Activated T-helper 1 cell treated with anti-CD3 and anti-CD28 coated beads, Interleukin-12 subunit alpha, Interleukin-12 subunit beta, Interleukin-2, Interleukin-4 antibody, amounts not matched to agents 30 ng/mL and 10 ng/mL and 1 ng/mL, durations not matched to agents 14 hours and 24 hours and 36 hours (primary cell): ENCODE data around the gene ASIC3. TPM values are rescaled to one million over a fixed set of nuclear protein-coding genes. Genes with fewer than 3 reads are reported as not detected.

Experiments used
- DNase-seq: peaks from one replicate; pipeline ENCODE4 v3.0.0; 2021; ENCODE audit warnings: low spot score
- H3K27ac Mint-ChIP-seq: one replicate; pipeline ENCODE4 v1.8.0; 2021; ENCODE audit warnings: mild to moderate bottlenecking, mixed read lengths
- H3K27me3 Mint-ChIP-seq: one replicate; pipeline ENCODE4 v1.8.0; 2022; ENCODE audit warnings: mild to moderate bottlenecking, moderate library complexity, mixed read lengths; ENCODE audit not compliant: insufficient read depth
- H3K36me3 Mint-ChIP-seq: one replicate; pipeline ENCODE4 v1.8.0; 2021; ENCODE audit warnings: low read depth, mixed read lengths
- H3K4me1 Mint-ChIP-seq: one replicate; pipeline ENCODE4 v1.8.0; 2021; ENCODE audit warnings: low read depth, mixed read lengths
- H3K4me3 Mint-ChIP-seq: one replicate; pipeline ENCODE4 v1.8.0; 2021; ENCODE audit warnings: mild to moderate bottlenecking, moderate library complexity, mixed read lengths
- H3K9me3 Mint-ChIP-seq: one replicate; pipeline ENCODE4 v1.8.0; 2021; ENCODE audit warnings: mixed read lengths
- intact Hi-C: fragments of 100-400 bp; cut with micrococcal nuclease; formaldehyde crosslinking; loops from one replicate; pipeline ENCODE4 v1.15.1; 2024
- total RNA-seq: library from RNA; stranded (reverse); gene quantifications from 2 replicates; pipeline ENCODE4 v1.2.3, GENCODE V29; 2022

Gene ASIC3
- total RNA-seq, 1 donor from 2014 or later = 1.9 TPM

DNA sequence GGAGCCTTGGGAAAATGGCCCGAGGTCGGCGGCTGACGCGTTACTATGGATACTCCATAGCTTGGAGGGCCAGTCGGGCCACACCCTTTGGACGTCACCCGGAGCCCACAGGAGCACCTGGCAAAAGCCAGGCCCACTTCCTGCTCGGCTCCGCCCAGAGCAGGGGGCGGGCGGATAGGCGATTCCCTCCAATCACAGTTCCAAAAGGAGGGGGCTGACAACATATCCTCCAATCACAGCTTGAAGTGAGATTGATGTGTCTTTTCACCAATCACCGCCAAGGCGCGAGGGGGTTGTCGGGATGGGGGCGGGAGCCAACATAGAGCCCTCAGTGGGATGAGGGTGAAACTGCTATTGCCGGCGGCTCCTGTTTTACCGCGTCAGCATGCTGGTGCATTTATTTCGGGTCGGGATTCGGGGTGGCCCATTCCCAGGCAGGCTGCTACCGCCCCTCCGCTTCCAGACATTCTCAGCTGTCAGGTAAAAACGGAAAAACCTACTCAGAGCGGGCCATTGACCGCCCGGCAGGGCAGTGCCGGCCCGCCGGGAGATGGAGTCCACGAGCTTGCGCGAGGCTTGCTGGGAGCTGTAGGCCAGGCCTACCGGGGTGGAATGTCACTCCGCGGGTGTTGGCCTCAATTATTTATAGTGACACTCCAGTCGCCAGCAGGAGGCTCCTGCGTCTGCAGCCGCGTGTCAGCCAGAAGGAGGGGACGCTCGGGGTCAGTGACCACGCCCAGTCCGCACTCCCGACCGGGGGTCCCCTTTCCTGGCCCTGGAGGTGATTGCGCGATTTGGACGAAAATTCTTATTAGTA lies 20.0 kb upstream of the ASIC3 start, which contains the start of gene ABCB8:
ABCB8 (plus strand) TSS at position 320 of the 817 bp plus-strand sequence; CDS start at position 386, 66 bp downstream.
- Mint-ChIP-seq H3K27me3 (peaks cover 2% of the 10 kb centered on the region), H3K4me3 (peak within 1 kb of the TSS; percentile 94), H3K27ac (peak within 1 kb of the TSS; percentile 95), H3K9me3 (no peaks in the 10 kb centered on the region), H3K4me1 (peaks cover 21% of the 10 kb centered on the region), H3K36me3 (peaks cover 4% of the 10 kb centered on the region)
- intact Hi-C loops = loop anchor here (1.0 to 5.0 kb wide), 11 partner anchors 10 to 361 kb away; partner anchors contain the start of genes ABCF2, CHPF2 and FASTK
- peak; percentile 98 for DNase-seq

DNA sequence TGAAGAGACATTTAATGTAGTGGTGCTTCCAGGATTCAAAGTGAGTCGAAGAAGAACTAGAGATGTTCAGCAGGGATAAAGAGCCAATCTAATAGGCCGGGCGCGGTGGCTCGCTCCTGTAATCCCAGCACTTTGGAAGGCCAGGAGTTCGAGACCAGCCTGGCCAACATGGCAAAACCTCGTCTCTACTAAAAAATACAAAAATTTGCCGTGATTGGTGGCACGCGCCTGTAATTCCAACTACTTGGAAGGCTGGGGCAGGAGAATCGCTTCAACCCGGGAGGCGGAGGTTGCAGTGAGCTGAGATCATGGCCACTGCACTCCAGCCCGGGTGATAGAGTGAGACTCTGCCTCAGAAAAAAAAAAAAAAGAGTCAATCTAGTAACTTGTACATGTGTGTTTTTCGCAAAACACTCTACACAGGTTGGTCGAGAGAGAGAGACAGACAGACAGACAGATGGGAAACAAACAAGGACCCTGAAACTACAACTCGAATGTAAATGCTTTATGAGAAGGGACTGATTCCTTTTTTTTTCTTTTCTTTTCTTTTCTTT lies 19.3 kb upstream of the ASIC3 start:
- intact Hi-C loops = loop anchor here (1.0 to 5.0 kb wide), 11 partner anchors 10 to 362 kb away; partner anchors contain the start of genes ABCF2, CHPF2 and FASTK
- Mint-ChIP-seq H3K27me3 (peaks cover 2% of the 10 kb centered on the region), H3K36me3 (peaks cover 4% of the 10 kb centered on the region), H3K9me3 (no peaks in the 10 kb centered on the region), H3K27ac (peak overlapping the region; percentile 95), H3K4me3 (peak overlapping the region; percentile 94), H3K4me1 (peaks cover 21% of the 10 kb centered on the region)
- no peak for DNase-seq

DNA sequence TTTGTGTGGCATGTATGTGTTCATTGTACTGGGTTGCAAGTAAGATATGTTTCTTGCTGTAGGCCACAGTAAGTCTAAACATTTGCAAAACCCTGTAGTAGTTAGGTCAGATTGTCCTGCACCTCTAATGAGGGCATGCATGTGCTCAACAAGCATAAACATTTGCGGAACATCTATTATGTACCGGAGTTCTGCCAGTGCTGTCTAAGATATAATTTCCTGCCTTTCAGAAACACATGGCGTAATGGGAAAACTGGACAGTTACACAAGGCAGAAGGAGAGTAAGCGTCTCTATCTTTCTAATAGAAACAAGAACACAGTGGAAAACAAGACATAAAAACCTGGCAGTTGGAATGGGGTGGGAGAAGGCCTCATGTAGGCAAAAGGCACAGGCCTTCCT lies 17.3 kb upstream of the ASIC3 start:
- peaks cover 21% of the 10 kb centered on the region for H3K4me1 Mint-ChIP-seq
- H3K36me3 Mint-ChIP-seq = peaks cover 4% of the 10 kb centered on the region
- H3K4me3 Mint-ChIP-seq = no peak overlapping the region
- H3K27ac Mint-ChIP-seq = no peak overlapping the region
- intact Hi-C loops = no loop called here
- no peaks in the 10 kb centered on the region for H3K27me3 Mint-ChIP-seq
- no peak for DNase-seq
- H3K9me3 Mint-ChIP-seq = no peaks in the 10 kb centered on the region

DNA sequence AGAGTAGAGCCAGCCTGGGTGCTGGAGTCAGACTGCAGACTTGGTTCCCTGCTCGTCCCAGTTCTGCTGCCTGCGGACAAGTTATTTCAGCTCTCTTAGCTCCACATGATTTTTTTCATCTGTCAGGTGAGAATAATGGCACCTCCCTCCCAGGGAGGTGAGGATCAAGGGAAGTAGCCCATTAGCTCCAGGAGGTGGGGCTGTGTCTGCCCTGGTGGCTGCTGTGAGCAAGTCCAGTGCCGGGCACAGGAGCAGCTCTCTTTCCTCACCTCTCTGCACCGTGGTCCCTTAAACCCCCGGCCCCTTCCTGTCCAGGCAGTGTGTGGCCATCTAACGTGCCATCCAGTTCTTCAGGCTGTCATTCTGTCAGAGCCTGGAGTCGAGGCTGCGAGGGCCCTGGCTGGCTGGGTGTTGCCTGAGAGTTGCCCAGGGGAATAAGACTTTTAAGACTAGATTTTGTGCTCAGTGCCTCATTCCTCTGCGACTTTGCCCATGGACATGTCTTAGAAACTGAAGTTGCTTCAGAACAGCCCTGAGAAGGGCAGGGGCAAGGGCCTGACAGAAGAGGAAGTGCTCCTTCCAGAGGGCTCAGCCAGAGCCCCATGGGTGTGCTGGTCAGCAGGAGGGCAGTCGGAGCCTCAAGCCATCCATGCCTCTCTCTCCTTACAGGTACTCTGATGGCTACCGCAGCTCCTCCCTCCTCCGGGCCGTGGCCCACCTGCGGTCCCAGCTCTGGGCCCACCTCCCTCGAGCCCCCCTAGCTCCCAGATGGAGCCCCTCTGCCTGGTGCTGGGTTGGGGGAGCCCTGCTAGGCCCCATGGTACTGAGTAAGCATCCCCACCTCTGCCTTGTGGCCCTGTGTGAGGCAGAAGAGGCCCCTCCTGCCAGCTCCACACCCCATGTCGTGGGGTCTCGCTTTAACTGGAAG lies 15.1 kb upstream of the ASIC3 start:
- Mint-ChIP-seq H3K27me3 (no peaks in the 10 kb centered on the region), H3K9me3 (no peaks in the 10 kb centered on the region), H3K36me3 (peaks cover 4% of the 10 kb centered on the region), H3K27ac (no peak overlapping the region), H3K4me1 (peaks cover 11% of the 10 kb centered on the region), H3K4me3 (no peak overlapping the region)
- DNase-seq = no peak
- intact Hi-C loops = no loop called here

DNA sequence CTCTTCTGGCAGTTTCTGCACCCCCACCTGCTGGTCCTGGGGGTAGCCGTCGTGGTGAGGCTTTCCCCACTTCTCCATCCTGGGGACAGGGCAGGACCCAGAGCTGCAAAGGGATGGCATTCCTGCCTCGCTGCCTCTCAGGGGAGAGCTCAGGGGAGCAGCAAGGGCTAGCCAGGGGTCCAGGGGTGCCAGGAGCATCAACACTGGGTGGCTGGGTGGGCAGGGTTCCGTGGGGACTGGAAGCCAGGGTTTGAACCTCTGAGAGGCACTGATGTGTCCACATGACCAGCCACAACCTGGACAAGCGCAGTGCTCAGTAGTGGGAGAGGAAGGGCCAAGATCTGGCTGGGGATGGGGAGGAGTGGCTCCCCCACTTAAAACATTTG lies 14.5 kb upstream of the ASIC3 start:
- intact Hi-C loops = no loop called here
- DNase-seq = no peak
- H3K4me3 Mint-ChIP-seq = no peak overlapping the region
- no peaks in the 10 kb centered on the region for H3K9me3 Mint-ChIP-seq
- H3K36me3 Mint-ChIP-seq = peaks cover 2% of the 10 kb centered on the region
- H3K27ac Mint-ChIP-seq = no peak overlapping the region
- peaks cover 12% of the 10 kb centered on the region for H3K4me1 Mint-ChIP-seq
- no peaks in the 10 kb centered on the region for H3K27me3 Mint-ChIP-seq

DNA sequence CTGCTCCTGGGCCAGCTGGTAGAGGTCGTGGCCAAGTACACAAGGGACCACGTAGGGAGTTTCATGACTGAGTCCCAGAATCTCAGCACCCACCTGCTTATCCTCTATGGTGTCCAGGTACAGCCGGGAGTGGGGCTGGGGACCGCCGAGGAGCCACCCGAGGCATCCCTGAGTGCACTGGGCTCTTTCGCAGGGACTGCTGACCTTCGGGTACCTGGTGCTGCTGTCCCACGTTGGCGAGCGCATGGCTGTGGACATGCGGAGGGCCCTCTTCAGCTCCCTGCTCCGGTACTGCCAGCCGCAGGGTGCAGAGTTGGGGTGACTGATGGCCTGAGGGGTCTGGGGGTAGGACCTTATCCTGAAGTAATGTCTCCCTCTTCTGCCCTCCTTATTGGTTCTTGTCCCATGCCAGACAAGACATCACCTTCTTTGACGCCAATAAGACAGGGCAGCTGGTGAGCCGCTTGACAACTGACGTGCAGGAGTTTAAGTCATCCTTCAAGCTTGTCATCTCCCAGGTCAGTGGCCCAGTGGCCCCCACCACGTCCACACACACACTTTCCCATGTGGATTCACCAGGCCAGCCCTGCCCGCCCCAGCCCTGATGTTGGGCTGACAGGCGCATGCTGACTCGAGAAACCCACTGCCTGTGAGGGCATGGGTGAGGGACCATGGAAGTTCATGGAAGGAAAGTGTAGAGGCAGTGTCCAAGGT lies 13.9 kb upstream of the ASIC3 start:
- no peaks in the 10 kb centered on the region for H3K9me3 Mint-ChIP-seq
- H3K4me3 Mint-ChIP-seq = no peak overlapping the region
- DNase-seq = no peak
- peaks cover 4% of the 10 kb centered on the region for H3K36me3 Mint-ChIP-seq
- peaks cover 15% of the 10 kb centered on the region for H3K4me1 Mint-ChIP-seq
- no peak overlapping the region for H3K27ac Mint-ChIP-seq
- no peaks in the 10 kb centered on the region for H3K27me3 Mint-ChIP-seq
- intact Hi-C loops = no loop called here

DNA sequence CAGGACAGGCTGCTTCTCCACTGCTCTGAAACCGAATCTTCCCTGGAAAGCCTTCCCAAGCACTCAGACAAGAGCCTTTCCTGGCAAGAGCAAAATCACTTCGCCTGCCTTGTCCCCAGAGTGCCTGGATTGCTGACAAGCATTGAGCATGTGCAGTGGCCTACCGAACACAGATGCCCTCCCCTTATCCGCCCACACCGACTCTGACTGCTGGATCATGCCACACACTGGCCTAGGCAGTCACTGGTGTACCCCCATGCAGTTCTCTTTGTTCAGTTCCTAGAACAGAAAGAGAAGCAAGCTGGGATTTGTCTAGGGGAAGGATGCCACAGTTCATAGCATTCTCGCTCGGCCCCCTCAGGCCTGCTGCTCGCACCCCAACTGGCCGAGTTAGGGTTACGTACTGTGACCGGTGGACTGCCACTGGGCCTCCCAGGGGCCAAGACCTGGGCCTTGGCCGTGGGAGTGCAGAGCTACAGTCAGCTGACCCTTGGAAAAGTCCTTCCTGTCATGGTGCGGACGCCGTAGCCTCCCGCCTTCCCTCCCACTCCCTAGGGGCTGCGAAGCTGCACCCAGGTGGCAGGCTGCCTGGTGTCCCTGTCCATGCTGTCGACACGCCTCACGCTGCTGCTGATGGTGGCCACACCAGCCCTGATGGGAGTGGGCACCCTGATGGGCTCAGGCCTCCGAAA lies 13.2 kb upstream of the ASIC3 start:
- DNase-seq = no peak
- Mint-ChIP-seq H3K9me3 (no peaks in the 10 kb centered on the region), H3K4me1 (peaks cover 18% of the 10 kb centered on the region)

DNA sequence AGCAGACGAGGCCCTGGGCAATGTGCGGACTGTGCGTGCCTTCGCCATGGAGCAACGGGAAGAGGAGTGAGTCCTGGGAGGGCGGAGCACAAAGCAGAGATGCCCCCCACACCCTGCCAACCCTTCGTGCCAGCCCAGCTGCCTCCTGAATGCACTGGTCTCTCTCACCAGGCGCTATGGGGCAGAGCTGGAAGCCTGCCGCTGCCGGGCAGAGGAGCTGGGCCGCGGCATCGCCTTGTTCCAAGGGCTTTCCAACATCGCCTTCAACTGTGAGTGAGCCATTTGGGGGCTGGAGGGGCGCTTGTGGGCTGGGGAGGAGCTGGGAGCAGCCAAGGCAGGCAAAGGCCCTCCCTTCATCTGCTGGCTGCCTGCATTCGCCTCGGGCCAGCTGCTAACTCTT lies 12.4 kb upstream of the ASIC3 start:
- no peak overlapping the region for H3K27ac Mint-ChIP-seq
- H3K4me1 Mint-ChIP-seq = peaks cover 18% of the 10 kb centered on the region
- H3K9me3 Mint-ChIP-seq = no peaks in the 10 kb centered on the region
- no peaks in the 10 kb centered on the region for H3K27me3 Mint-ChIP-seq
- DNase-seq = no peak
- intact Hi-C loops = no loop called here
- peaks cover 4% of the 10 kb centered on the region for H3K36me3 Mint-ChIP-seq
- H3K4me3 Mint-ChIP-seq = no peak overlapping the region

More for the DNA sequence above, 13.2 kb upstream of the ASIC3 start:
- Mint-ChIP-seq H3K27me3 (no peaks in the 10 kb centered on the region), H3K4me3 (no peak overlapping the region), H3K27ac (no peak overlapping the region), H3K36me3 (peaks cover 4% of the 10 kb centered on the region)
- intact Hi-C loops = no loop called here

DNA sequence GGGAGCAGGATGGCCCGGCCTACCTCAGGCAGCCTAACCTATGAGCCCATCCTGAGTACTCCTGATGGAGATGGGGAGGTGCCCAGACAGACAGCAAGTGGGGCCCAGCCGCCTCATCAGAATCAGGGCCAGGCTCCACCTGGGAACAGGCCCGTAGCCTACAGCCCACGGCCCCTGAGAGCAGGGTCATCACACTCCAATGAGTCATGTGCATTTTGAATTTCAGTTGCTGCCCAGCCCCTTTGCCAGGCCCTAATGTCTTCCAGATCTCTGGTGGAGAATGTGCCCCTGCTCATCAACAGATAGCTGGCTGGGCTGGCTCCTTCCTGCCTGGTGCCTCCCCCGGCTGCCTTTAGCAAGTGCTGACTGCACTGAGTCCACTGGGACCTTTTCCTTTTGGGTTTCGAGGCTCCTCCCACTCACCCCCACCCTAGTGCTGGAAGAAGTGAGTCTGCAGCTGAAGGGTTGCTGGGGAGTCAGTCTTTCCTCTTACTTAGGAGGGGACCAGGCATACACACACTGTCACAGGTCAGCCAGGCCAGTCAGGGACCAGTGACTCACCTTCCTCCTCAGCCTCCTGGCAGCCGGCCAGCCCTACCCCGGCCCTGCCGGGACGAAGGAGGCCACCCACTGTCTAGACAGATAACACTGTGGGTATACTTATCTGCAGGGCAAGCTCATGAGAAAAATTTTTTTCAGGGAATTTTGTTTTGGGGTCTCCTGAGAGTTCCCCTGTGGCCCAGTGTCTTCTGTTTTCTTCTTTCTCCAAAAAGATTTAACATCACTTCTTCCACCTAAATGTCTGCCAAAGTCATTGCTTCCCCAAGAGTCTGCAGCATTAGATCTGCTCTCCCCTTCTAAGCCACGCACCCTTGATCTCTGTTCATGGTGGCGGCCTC lies 9.1 kb upstream of the ASIC3 start:
- peaks cover 2% of the 10 kb centered on the region for H3K36me3 Mint-ChIP-seq
- H3K9me3 Mint-ChIP-seq = no peaks in the 10 kb centered on the region
- peak overlapping the region; percentile 96 for H3K27ac Mint-ChIP-seq
- H3K27me3 Mint-ChIP-seq = no peaks in the 10 kb centered on the region
- peaks cover 18% of the 10 kb centered on the region for H3K4me1 Mint-ChIP-seq
- intact Hi-C loops = loop anchor here (1.0 kb wide), 5 partner anchors 11 to 41 kb away; partner anchors contain the start of genes ABCB8 and FASTK
- no peak for DNase-seq
- peak overlapping the region; percentile 19 for H3K4me3 Mint-ChIP-seq

DNA sequence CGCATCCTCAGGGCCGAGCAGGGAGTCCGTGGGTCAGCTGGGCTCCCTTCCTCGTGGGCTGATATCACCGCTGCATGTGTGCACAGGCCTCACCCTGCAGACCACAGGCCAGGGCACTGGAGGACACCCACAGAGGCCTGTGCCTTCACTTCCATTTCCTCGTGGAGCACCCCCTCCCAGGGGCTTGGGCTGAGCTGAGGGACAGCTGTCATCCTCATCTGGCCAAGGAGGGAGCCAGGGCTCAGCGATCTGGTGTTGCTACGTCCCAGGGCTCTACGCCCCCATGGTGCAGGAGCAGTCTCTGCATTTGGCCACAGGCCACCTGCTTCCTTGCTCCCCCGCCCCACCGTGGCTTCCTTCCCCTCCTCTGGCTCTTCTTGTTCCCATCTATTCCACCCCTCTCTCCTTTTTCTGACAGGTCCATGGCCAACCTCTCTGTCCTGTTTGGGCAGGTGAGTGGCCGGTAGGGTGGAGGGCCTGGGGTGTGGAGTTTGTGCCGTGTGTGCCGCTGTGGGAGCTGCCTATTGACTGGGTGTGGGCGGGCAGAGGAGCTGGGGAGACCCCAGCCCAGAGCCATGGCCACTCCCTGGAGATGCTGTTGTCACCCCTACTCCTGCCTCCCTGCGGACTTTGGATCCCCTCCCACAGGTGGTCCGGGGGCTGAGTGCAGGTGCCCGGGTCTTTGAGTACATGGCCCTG lies 8.3 kb upstream of the ASIC3 start:
- DNase-seq = no peak
- peaks cover 4% of the 10 kb centered on the region for H3K36me3 Mint-ChIP-seq
- H3K27ac Mint-ChIP-seq = peak overlapping the region; percentile 96
- intact Hi-C loops = loop anchor here (1.0 kb wide), 5 partner anchors 12 to 40 kb away; partner anchors contain the start of genes ABCB8 and FASTK
- no peak overlapping the region for H3K4me3 Mint-ChIP-seq
- peaks cover 18% of the 10 kb centered on the region for H3K4me1 Mint-ChIP-seq
- H3K9me3 Mint-ChIP-seq = no peaks in the 10 kb centered on the region
- H3K27me3 Mint-ChIP-seq = no peaks in the 10 kb centered on the region
